Right lobe of liver (tissue), 6 donors: ENCODE measurements around the gene RNF168. TPM values are rescaled to one million over a fixed set of nuclear protein-coding genes. Genes with fewer than 3 reads are reported as not detected.
"Not testable (repeated sequence)": the region's sequence is repeated elsewhere in the genome, so short reads cannot be mapped to it uniquely, and the experiment has no call there.

Experiments
- ATAC-seq, 4 donors: fragments of 200-7000 bp; cut with Tn5 transposase; one replicate each; pipeline ENCODE4 v1.9.1; 2020; ENCODE audit warnings: mild to moderate bottlenecking in 4 of 4, moderate library complexity in 4 of 4
- DNase-seq, 3 donors: peaks; one replicate each; pipeline ENCODE4 v3.0.0-alpha.2; 2020
- H3K27ac ChIP-seq, 3 donors: fragments of 200-600 bp; one replicate each; pipeline ENCODE4 v1.8.0; 2022
- H3K27me3 ChIP-seq, 2 donors: fragments of 200-600 bp; one replicate each; pipeline ENCODE4 v1.8.0; 2022
- H3K36me3 ChIP-seq, 4 donors: fragments of 200-600 bp; sonication (generic) in 1 of 4; one replicate each; pipeline versions ENCODE4 v1.5.1 to v1.8.0; 2017 to 2022; ENCODE audit warnings: control low read depth in 1 of 4
- H3K4me1 ChIP-seq, 4 donors: fragments of 200-600 bp; sonication (generic) in 1 of 4; one replicate each; pipeline versions ENCODE4 v1.5.1 to v1.8.0; 2017 to 2022; ENCODE audit warnings: control low read depth in 1 of 4
- H3K4me3 ChIP-seq, 3 donors: fragments of 200-600 bp; one replicate each; pipeline ENCODE4 v1.8.0; 2022
- H3K9me3 ChIP-seq, 4 donors: fragments of 200-600 bp; sonication (generic) in 1 of 4; one replicate each; pipeline versions ENCODE4 v1.5.1 to v1.8.0; 2017 to 2022; ENCODE audit warnings: control low read depth in 1 of 4
- CTCF ChIP-seq, 4 donors: fragments of 200-600 bp in 3 of 4; fragments of 450-650 bp in 1 of 4; IDR thresholded peaks; one replicate each; pipeline versions ENCODE4 v1.5.1 to v1.8.0; 2016 to 2022; ENCODE audit warnings: antibody characterized with exemption in 4 of 4, mild to moderate bottlenecking in 2 of 4
- POLR2A ChIP-seq: fragments of 450-650 bp; IDR thresholded peaks from one replicate; pipeline ENCODE4 v1.6.1; 2017; ENCODE audit warnings: antibody characterized with exemption, mild to moderate bottlenecking
- WGBS: methylation state at CpG from one replicate; pipeline ENCODE4 v1.1.6; 2018; ENCODE audit warnings: low coverage, low lambda C conversion rate; ENCODE audit not compliant: insufficient coverage; ENCODE audit errors: missing lambda C conversion rate; 5-methylcytosine and 5-hydroxymethylcytosine counted together
- intact Hi-C, 2 donors: fragments of 100-400 bp; cut with DNase I; formaldehyde crosslinking; loops; one replicate each; pipeline versions ENCODE4 v1.11.2 to v1.14.1; 2022
- total RNA-seq, 6 experiments: library from RNA; depleted of rRNA in 2 of 6; stranded (reverse); fragments of >200 nt in 2 of 6; fragmentation: NEBNext Ultra II Directional in 3 of 6; extraction: Animal tissue kit (Norgen Biotek cat#: 25700) in 3 of 6; gene quantifications; one replicate each; pipeline versions ENCODE4 v1.1.0 to v1.2.4, GENCODE V29; 2016 to 2023
- donor health status: DM: no; HTN: yes; CAD: no.
- donor health status: DM: no; HTN: no; CAD: no.
- donor health status: DM: no; HTN: no; CAD: no.
- donor health status: DM: no; HTN: yes; CAD: no.
- donor health status: DM: no; HTN: yes; CAD: no.

RNF168 gene
- total RNA-seq, 6 experiments from 2014 or later = 7.5 to 14.2 (median 11.4) TPM

GRCh38 chr3:196463804-196464203 lies 39.8 kb downstream of the RNF168 start:
- no peak overlapping the region for H3K27ac ChIP-seq
- no peaks in the 10 kb centered on the region for H3K4me1 ChIP-seq
- DNase-seq (no peak), ATAC-seq (no peak)
- H3K27me3 ChIP-seq = no peaks in the 10 kb centered on the region
- 97% methylated on average over 3 of the region's 3 CpGs for WGBS
- no peak for TF ChIP-seq POLR2A
- no peak for TF ChIP-seq CTCF (IDR thresholded peaks at IDR 0.05)
- intact Hi-C loops = no loop called here
- H3K4me3 ChIP-seq = no peak overlapping the region
- H3K9me3 ChIP-seq = no peaks in the 10 kb centered on the region
- H3K36me3 ChIP-seq = peaks cover 0 to 3% (median 0%) of the 10 kb centered on the region in 4 donors

DNA sequence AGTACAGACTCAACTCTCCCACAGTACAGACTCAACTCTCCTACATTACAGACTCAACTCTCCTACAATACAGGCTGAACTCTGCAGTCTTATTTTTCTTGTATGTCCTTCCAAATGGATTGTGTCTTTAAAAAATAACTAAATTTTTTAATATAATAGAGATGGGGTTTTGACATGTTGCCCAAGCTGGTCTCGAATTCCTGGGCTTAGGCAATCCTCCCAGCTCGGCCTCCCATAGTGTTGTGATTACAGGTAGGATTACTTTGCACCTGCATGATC lies 40.2 kb downstream of the RNF168 start:
- H3K4me1 ChIP-seq = no peaks in the 10 kb centered on the region
- intact Hi-C loops = no loop called here
- WGBS = 100% methylated on average over 2 of the region's 2 CpGs
- H3K36me3 ChIP-seq = no peaks in the 10 kb centered on the region
- no peak overlapping the region for H3K27ac ChIP-seq
- TF ChIP-seq POLR2A (no peak), CTCF (IDR thresholded peaks at IDR 0.05) (no peak)
- no peak overlapping the region for H3K4me3 ChIP-seq
- ATAC-seq (no peak), DNase-seq (no peak)
- H3K27me3 ChIP-seq = no peaks in the 10 kb centered on the region
- no peaks in the 10 kb centered on the region for H3K9me3 ChIP-seq

DNA sequence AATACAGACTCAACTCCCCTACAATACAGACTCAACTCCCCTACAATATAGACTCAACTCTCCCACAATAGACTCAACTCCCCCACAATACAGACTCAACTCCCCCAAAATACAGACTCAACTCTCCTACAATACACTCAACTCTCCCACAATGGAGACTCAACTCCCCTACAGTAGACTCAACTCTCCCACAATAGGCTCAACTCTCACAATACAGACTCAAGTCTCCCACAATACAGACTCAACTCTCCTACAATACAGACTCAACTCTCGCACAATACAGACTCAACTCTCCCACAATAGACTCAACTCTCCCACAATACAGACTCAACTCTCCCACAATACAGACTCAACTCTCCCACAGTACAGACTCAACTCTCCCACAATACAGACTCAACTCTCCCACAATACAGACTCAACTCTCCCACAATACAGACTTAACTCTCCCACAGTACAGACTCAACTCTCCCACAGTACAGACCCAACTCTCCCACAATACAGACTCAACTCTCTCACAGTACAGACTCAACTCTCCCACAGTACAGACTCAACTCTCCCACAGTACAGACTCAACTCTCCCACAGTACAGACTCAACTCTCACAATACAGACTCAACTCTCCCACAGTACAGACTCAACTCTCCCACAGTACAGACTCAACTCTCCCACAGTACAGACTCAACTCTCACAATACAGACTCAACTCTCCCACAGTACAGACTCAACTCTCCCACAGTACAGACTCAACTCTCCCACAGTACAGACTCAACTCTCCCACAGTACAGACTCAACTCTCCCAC lies 40.7 kb downstream of the RNF168 start:
- H3K4me1 ChIP-seq, DNase-seq, H3K9me3 ChIP-seq, ATAC-seq, H3K27ac ChIP-seq, intact Hi-C loops, H3K27me3 ChIP-seq, H3K36me3 ChIP-seq, H3K4me3 ChIP-seq: not testable (repeated sequence)
- WGBS = 93% methylated on average over 1 of the region's 1 CpG

DNA sequence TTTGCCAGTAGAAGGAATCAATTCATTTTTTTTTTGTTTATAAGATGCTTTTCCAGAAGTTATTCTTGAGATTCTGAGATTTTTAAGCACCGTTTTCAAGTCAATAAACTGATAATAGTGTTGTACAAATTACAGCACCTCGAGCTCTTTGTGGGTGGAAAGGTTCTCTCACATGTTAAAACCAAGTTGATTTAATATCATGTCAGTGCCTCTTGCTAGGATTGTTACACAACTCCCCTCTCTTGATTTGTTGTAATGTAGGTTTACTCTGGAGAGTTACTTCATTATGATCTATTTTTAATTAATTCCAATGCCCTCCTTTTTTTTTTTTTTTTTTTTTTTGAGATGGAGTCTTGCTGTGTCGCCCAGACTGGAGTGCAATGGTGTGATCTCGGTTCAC lies 45.5 kb downstream of the RNF168 start:
- intact Hi-C loops = no loop called here
- no peaks in the 10 kb centered on the region for H3K4me1 ChIP-seq
- no peak overlapping the region for H3K27ac ChIP-seq
- DNase-seq (no peak), ATAC-seq (no peak)
- H3K27me3 ChIP-seq = no peaks in the 10 kb centered on the region
- 38% methylated on average over 2 of the region's 4 CpGs for WGBS
- TF ChIP-seq CTCF (IDR thresholded peaks at IDR 0.05) = no peak
- TF ChIP-seq POLR2A = no peak
- no peak overlapping the region for H3K4me3 ChIP-seq
- H3K36me3 ChIP-seq = no peaks in the 10 kb centered on the region
- no peaks in the 10 kb centered on the region for H3K9me3 ChIP-seq

DNA sequence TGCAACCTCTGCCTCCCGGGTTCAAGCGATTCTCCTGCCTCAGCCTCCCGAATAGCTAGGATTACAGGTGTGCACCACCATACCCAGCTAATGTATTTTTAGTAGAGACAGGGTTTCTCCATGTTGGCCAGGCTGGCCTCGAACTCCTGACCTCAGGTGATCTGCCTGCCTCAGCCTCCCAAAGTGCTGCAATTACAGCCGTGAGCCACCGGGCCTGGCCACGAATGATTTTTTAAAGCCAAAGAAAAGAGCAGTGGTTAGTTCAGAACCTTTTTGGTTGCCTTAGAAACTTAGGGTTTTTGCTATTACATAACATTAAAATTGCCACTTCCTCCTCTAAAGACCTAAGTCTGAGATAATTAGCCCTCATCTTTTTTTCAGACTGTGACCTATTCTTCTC lies 46.1 kb downstream of the RNF168 start:
- DNase-seq, ATAC-seq, H3K36me3 ChIP-seq, H3K4me1 ChIP-seq, H3K27ac ChIP-seq, H3K9me3 ChIP-seq, H3K27me3 ChIP-seq, H3K4me3 ChIP-seq, intact Hi-C loops: not testable (repeated sequence)
- 70% methylated on average over 7 of the region's 7 CpGs for WGBS
